Measurements from ENCODE around the gene GYPC. TPM values are rescaled to one million over a fixed set of nuclear protein-coding genes. Genes with fewer than 3 reads are reported as not detected.

The GYPC gene
- total and polyA plus RNA-seq, 4 donors, result 8.7 to 419 (median 12.3) TPM

- Histone ChIP-seq H3K27ac (ENCODE audit: low read depth in 1 of 2, low read length in 2 of 2) (no peak overlapping the region), H3K27me3 (ENCODE audit: control insufficient read depth in 4 of 4, insufficient read depth in 4 of 4, low read length in 3 of 4) (no peaks in the 10 kb centered on the region), H3K4me1 (ENCODE audit: control insufficient read depth in 4 of 4, insufficient read depth in 4 of 4, low read length in 3 of 4) (peaks cover 0 to 4% (median 0%) of the 10 kb centered on the region in 4 donors), H3K9me3 (ENCODE audit: control insufficient read depth in 4 of 4, low read length in 3 of 4) (peaks cover 2 to 11% (median 5%) of the 10 kb centered on the region in 4 donors), H3K36me3 (ENCODE audit: control insufficient read depth in 4 of 4, insufficient read depth in 3 of 4, low read depth in 1 of 4, low read length in 3 of 4) (no peaks in the 10 kb centered on the region), H3K9ac (ENCODE audit: low read depth in 1 of 2, low read length in 2 of 2) (no peak overlapping the region), H3K4me3 (ENCODE audit: low read depth in 1 of 3, low read length in 3 of 3) (no peak overlapping the region)
- 89% methylated on average over 12 of the region's 12 CpGs for WGBS
- DNase-seq (ENCODE audit: low spot score), result no peak
- TF ChIP-seq REST (IDR thresholded peaks at IDR 0.05), result no peak
- no peak for TF ChIP-seq YY1 (IDR thresholded peaks at IDR 0.05)
- no peak for TF ChIP-seq FOXA1 (IDR thresholded peaks at IDR 0.05)
- TF ChIP-seq RAD21 (IDR thresholded peaks at IDR 0.05), result no peak
- no peak for TF ChIP-seq HNF4G (IDR thresholded peaks at IDR 0.05)
- TF ChIP-seq JUND (IDR thresholded peaks at IDR 0.05), result no peak
- no peak for TF ChIP-seq MAX (IDR thresholded peaks at IDR 0.05)
- TF ChIP-seq ZBTB33 (IDR thresholded peaks at IDR 0.05), result no peak
- no peak for TF ChIP-seq RXRA (IDR thresholded peaks at IDR 0.05)
- no peak for TF ChIP-seq SP1 (IDR thresholded peaks at IDR 0.05)
- TF ChIP-seq HNF4A (conservative IDR thresholded peaks at IDR 0.05), result no peak
Measured at GRCh38 chr2:126672980-126673605, 17.1 kb downstream of the GYPC start.

- TF ChIP-seq CTCF (IDR thresholded peaks at IDR 0.05; ENCODE audit: low read depth, low read length, missing input control) (no peak), TAF1 (conservative IDR thresholded peaks at IDR 0.05) (no peak), NR2F2 (IDR thresholded peaks at IDR 0.05) (no peak), ATF3 (IDR thresholded peaks at IDR 0.05) (no peak)
- 87% methylated on average over 11 of the region's 11 CpGs for WGBS
- no peak overlapping the region for H3K4me3 ChIP-seq (ENCODE audit: low read depth in 1 of 3, low read length in 3 of 3)
Measured at GRCh38 chr2:126674075-126674744, 18.3 kb downstream of the GYPC start.

More at GRCh38 chr2:126674075-126674744, 18.3 kb downstream of the GYPC start:
- peaks cover 2 to 11% (median 5%) of the 10 kb centered on the region in 4 donors for H3K9me3 ChIP-seq (ENCODE audit: control insufficient read depth in 4 of 4, low read length in 3 of 4)
- no peak overlapping the region for H3K27ac ChIP-seq (ENCODE audit: low read depth in 1 of 2, low read length in 2 of 2)
- no peak overlapping the region for H3K9ac ChIP-seq (ENCODE audit: low read depth in 1 of 2, low read length in 2 of 2)
- peak; percentile 86 for DNase-seq (ENCODE audit: low spot score)
- H3K4me1 ChIP-seq (ENCODE audit: control insufficient read depth in 4 of 4, insufficient read depth in 4 of 4, low read length in 3 of 4), result peaks cover 0 to 4% (median 0%) of the 10 kb centered on the region in 4 donors
- H3K27me3 ChIP-seq (ENCODE audit: control insufficient read depth in 4 of 4, insufficient read depth in 4 of 4, low read length in 3 of 4), result no peaks in the 10 kb centered on the region
- H3K36me3 ChIP-seq (ENCODE audit: control insufficient read depth in 4 of 4, insufficient read depth in 3 of 4, low read depth in 1 of 4, low read length in 3 of 4), result no peaks in the 10 kb centered on the region

Data from liver (tissue), 9 donors.